AG04450 (cell line): Measurements from ENCODE around the gene VIL1. TPM values are rescaled to one million over a fixed set of nuclear protein-coding genes. Genes with fewer than 3 reads are reported as not detected.
A peak's percentile ranks its signal among the peaks of the same experiment; 100 is the strongest.

Experiments
- CTCF ChIA-PET: fragments of 300-600, 350-600 bp; formaldehyde crosslinking; extraction: SDS; loops from one replicate; lab custom pipeline; 2022; ENCODE audit warnings: antibody characterized with exemption, inconsistent platforms; lab: Charles Lee
- POLR2A ChIA-PET: fragments of 350-600 bp; formaldehyde crosslinking; extraction: SDS; loops from one replicate; lab custom pipeline; 2021; ENCODE audit warnings: antibody characterized with exemption, inconsistent platforms; lab: Yijun Ruan, JAX
- DNase-seq: peaks from one replicate; pipeline ENCODE4 v3.0.0-alpha.2; 2011; ENCODE audit warnings: low read depth, low spot score
- H3K27ac ChIP-seq: one replicate; pipeline ENCODE4 v1.5.1; 2012; ENCODE audit warnings: low read depth, low read length, control low read depth
- H3K27me3 ChIP-seq: one replicate; pipeline ENCODE4 v1.6.0; 2012; ENCODE audit warnings: low read length; ENCODE audit not compliant: control insufficient read depth, insufficient read depth
- H3K4me3 ChIP-seq: 2 replicates; pipeline ENCODE4 v1.5.1; 2011; ENCODE audit warnings: mild to moderate bottlenecking, low read depth, low read length, control low read depth
- H3K9me3 ChIP-seq: 2 replicates; pipeline ENCODE4 v1.5.1; 2012; ENCODE audit warnings: low read length; ENCODE audit not compliant: control insufficient read depth, insufficient read depth
- polyA plus RNA-seq: library from polyadenylated mRNA; depleted of rRNA; stranded (reverse); fragments of >200 nt; gene quantifications from 2 replicates; pipeline ENCODE4 v1.2.3, GENCODE V29; 2011; rRNA removed
- small RNA-seq: library from RNA; depleted of rRNA; stranded (forward); fragments of <200 nt; gene quantifications from one replicate; pipeline ENCODE3, GENCODE V24; 2012; ENCODE audit warnings: low read depth; ENCODE audit not compliant: insufficient read length
- TF ChIP-seq, protein P1 (sequence below): IDR thresholded peaks from 2 replicates; pipeline ENCODE4 v1.5.1; 2011; ENCODE audit warnings: low read depth, low read length, control low read depth, inconsistent platforms

VIL1 gene
- polyA plus RNA-seq, 1 experiment = not detected

DNA sequence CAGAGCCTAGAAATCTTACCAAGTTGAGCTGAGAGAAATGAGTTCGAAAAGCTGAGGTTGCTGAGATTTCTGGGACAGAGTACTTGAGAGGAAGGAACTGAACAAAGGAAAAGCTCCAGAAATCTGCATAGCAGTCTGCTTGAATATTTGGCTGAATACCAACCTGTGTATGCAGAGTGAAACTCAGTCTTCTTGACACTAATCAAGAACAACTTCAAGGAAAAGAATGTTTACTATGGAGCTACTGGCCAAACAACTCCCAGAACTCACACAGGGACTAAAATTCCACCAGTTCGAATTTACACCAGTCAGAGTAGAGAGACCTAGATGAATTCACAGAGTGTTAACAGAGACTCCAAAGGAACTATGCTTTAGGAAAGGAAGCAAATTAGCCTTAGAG, 82.7 kb downstream of the VIL1 start:
- H3K9me3 ChIP-seq = no peaks in the 10 kb centered on the region
- ChIA-PET CTCF (interaction anchor here (1.6 kb wide), 1 partner anchor 15 kb away, joined by 5 read pairs; no protein-coding TSS in a partner anchor), POLR2A (interaction anchor here (0.6 kb wide), 1 partner anchor 93 kb away, joined by 4 read pairs; no protein-coding TSS in a partner anchor)
- DNase-seq = peak; percentile 23
- TF ChIP-seq, protein P1, sequence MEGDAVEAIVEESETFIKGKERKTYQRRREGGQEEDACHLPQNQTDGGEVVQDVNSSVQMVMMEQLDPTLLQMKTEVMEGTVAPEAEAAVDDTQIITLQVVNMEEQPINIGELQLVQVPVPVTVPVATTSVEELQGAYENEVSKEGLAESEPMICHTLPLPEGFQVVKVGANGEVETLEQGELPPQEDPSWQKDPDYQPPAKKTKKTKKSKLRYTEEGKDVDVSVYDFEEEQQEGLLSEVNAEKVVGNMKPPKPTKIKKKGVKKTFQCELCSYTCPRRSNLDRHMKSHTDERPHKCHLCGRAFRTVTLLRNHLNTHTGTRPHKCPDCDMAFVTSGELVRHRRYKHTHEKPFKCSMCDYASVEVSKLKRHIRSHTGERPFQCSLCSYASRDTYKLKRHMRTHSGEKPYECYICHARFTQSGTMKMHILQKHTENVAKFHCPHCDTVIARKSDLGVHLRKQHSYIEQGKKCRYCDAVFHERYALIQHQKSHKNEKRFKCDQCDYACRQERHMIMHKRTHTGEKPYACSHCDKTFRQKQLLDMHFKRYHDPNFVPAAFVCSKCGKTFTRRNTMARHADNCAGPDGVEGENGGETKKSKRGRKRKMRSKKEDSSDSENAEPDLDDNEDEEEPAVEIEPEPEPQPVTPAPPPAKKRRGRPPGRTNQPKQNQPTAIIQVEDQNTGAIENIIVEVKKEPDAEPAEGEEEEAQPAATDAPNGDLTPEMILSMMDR = no peak
- no peak overlapping the region for H3K27ac ChIP-seq
- no peak overlapping the region for H3K4me3 ChIP-seq
- H3K27me3 ChIP-seq = no peaks in the 10 kb centered on the region

Small RNA genes lying within 50 kb of the gene (small RNA-seq; reads per million reads assigned to genes)
- 6,286 reads per million, percentile 98 among the genes with 10 or more reads in this experiment for gene MIR26B

Other genes with a start within 250 kb of the VIL1 start
- 548 and 666 TPM in 2 replicates for gene ARPC2, start 201.9 kb upstream of the VIL1 start, polyA plus RNA-seq
- 0.05 TPM in 1 of 2 replicates, not detected in the other for gene GPBAR1, start 158.1 kb upstream of the VIL1 start, polyA plus RNA-seq
- gene AAMP, start 149.0 kb upstream of the VIL1 start, polyA plus RNA-seq = 51.6 and 55.1 TPM in 2 replicates
- gene PNKD, start 148.6 kb upstream of the VIL1 start, polyA plus RNA-seq = 32.1 and 45.9 TPM in 2 replicates
- 91.4 and 105 TPM in 2 replicates for gene TMBIM1, start 126.6 kb upstream of the VIL1 start, polyA plus RNA-seq
- not detected in 2 replicates for gene CATIP, start 62.3 kb upstream of the VIL1 start, polyA plus RNA-seq
- gene SLC11A1, start 36.9 kb upstream of the VIL1 start, polyA plus RNA-seq = 0.04 TPM in 1 of 2 replicates, not detected in the other
- 51.3 and 66.6 TPM in 2 replicates for gene CTDSP1, start 19.3 kb upstream of the VIL1 start, polyA plus RNA-seq
- 2.8 and 4.9 TPM in 2 replicates for gene USP37, start 149.2 kb downstream of the VIL1 start, polyA plus RNA-seq
- 60.2 and 77.1 TPM in 2 replicates for gene CNOT9, start 149.7 kb downstream of the VIL1 start, polyA plus RNA-seq
- gene PLCD4, start 188.8 kb downstream of the VIL1 start, polyA plus RNA-seq = 4.7 and 4.9 TPM in 2 replicates
- 3.5 and 5.5 TPM in 2 replicates for gene ZNF142, start 240.5 kb downstream of the VIL1 start, polyA plus RNA-seq
- 26.7 and 28.4 TPM in 2 replicates for gene BCS1L, start 240.6 kb downstream of the VIL1 start, polyA plus RNA-seq